ACC112 (cell line): ENCODE data around the gene BBS9.

Experiments used
- H2AFZ ChIP-seq: fragments of 200-600 bp; sonication (generic); one replicate; pipeline ENCODE4 v1.6.0; 2017; ENCODE audit warnings: antibody characterized with exemption, low read length; ENCODE audit not compliant: unreplicated experiment
- H3K27ac ChIP-seq: fragments of 200-600 bp; sonication (generic); 2 replicates; pipeline ENCODE4 v1.5.1; 2014; ENCODE audit warnings: low read depth, mild to moderate bottlenecking, antibody characterized with exemption, low read length, moderate library complexity
- H3K27me3 ChIP-seq: fragments of 200-600 bp; sonication (generic); 2 replicates; pipeline ENCODE4 v1.6.1; 2014; ENCODE audit warnings: mild to moderate bottlenecking, antibody characterized with exemption, low read length, moderate library complexity, mixed read lengths; ENCODE audit not compliant: insufficient read depth
- H3K36me3 ChIP-seq: fragments of 200-600 bp; sonication (generic); 2 replicates; pipeline ENCODE4 v1.6.1; 2016; ENCODE audit warnings: mild to moderate bottlenecking, antibody characterized with exemption, low read length, moderate library complexity, mixed read lengths; ENCODE audit not compliant: insufficient read depth
- H3K4me1 ChIP-seq: fragments of 200-600 bp; sonication (generic); one replicate; pipeline ENCODE4 v1.6.1; 2016; ENCODE audit warnings: low read length, mixed read lengths; ENCODE audit not compliant: insufficient read depth, unreplicated experiment, control insufficient read depth
- H3K4me3 ChIP-seq: fragments of 200-600 bp; sonication (generic); 2 replicates; pipeline ENCODE4 v1.5.1; 2014; ENCODE audit warnings: mild to moderate bottlenecking, low read depth, low read length
- H3K79me2 ChIP-seq: fragments of 200-600 bp; sonication (generic); one replicate; pipeline ENCODE4 v1.6.0; 2016; ENCODE audit warnings: low read length; ENCODE audit not compliant: control insufficient read depth, unreplicated experiment, insufficient read depth

BBS9 gene

DNA sequence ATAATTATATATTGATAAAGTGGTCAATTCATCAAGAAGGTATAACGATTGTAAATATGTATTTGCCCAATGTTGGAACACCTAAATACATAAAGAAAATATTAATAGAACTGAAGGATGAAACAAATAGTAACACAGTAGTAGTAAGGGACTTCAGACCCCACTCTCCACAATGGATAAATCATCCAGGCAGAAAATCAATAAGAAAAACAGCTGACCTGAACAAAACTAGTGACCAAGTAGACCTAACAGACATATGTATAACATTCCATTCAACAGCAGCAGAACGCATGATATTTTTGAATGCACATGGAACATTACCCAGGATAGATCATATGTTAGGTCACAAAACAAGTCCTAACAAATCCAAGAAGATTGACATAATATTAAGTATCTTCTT is 489.9 kb downstream of the BBS9 start:
- Histone ChIP-seq H3K79me2 (no peaks in the 10 kb centered on the region), H3K36me3 (no peaks in the 10 kb centered on the region), H3K4me3 (no peak overlapping the region), H3K27me3 (no peaks in the 10 kb centered on the region), H3K4me1 (no peaks in the 10 kb centered on the region), H2AFZ (no peak overlapping the region), H3K27ac (no peak overlapping the region)

DNA sequence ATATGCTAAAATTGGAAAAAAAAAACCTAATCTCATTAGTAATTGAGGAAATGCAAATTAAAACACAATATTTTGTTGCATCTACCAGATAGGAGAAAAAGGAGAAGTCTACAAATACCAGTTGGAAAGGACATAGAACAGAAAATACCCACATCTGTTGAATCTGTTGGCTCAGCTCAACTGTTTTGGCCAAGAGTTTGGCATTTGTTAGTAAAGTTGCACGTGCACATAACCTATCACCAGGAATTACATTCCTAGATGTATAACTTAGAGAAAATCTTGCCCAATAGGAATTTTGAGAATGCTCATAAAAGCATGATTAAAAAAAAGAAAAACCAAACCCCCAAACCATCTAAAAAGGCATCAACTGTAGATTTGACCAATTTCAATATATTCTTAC is 493.9 kb downstream of the BBS9 start:
- no peaks in the 10 kb centered on the region for H3K27me3 ChIP-seq
- no peak overlapping the region for H2AFZ ChIP-seq
- H3K27ac ChIP-seq = no peak overlapping the region
- H3K36me3 ChIP-seq = no peaks in the 10 kb centered on the region
- H3K4me3 ChIP-seq = no peak overlapping the region
- H3K4me1 ChIP-seq = no peaks in the 10 kb centered on the region
- no peaks in the 10 kb centered on the region for H3K79me2 ChIP-seq

DNA sequence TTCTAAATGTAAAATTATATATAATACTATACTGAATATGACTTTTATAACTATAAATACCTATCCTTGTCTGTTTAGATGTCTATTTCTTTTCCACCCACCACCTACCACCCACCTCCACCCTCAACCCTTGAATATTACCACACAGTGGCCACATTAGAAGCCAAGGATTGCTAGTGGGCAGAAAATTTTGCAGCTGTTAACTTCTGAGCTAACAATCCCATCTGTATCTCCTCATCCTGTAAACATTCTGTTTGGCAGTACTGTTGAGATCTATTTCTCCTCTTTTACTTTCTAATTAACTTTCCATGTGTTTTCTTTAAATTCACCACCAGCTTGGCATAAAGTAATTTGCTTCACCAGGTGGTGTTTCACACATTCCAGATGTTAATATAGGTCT is 494.9 kb downstream of the BBS9 start:
- Histone ChIP-seq H3K4me1 (no peaks in the 10 kb centered on the region), H3K79me2 (no peaks in the 10 kb centered on the region), H3K4me3 (no peak overlapping the region), H3K36me3 (no peaks in the 10 kb centered on the region), H3K27ac (no peak overlapping the region), H3K27me3 (no peaks in the 10 kb centered on the region), H2AFZ (no peak overlapping the region)

DNA sequence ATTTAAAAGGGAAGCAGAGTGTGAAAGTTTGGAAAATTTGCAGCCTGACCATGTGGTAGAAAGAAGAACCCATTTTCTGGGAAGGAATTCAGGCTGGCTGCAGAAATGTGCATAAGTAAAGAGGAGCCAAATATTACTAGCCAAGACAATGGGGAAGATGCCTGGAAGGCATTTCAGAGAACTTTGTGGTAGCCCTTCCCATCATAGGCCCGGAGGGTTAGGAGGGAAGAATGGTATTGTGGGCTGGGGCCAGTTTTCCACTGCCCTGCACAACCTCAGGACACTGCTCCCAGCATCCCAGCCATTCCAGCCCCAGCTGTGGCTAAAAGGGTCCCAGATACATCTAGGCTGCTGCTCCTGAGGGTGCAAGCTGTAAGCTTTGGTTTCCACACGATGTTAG is 497.5 kb downstream of the BBS9 start:
- H3K4me1 ChIP-seq = no peaks in the 10 kb centered on the region
- H3K27me3 ChIP-seq = no peaks in the 10 kb centered on the region
- H3K36me3 ChIP-seq = no peaks in the 10 kb centered on the region
- no peak overlapping the region for H3K4me3 ChIP-seq
- no peak overlapping the region for H2AFZ ChIP-seq
- no peak overlapping the region for H3K27ac ChIP-seq
- H3K79me2 ChIP-seq = no peaks in the 10 kb centered on the region

DNA sequence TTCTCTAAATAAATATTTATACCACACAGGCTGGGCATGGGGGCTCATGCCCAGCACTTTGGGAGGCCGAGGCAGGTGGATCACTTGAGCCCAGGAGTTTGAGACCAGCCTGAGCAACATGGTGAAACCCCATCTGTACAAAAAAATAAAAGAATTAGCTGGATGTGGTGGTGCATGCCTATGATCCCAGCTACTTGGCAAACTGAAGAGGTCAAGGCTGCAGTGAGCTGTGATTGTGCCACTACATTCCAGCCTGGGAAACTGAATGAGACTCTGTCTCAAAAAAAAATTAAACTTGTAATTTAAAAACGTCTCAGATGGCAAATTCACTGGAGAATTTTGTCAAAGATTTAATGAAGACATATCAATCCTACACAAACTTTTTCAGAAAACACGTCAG is 498.4 kb downstream of the BBS9 start:
- Histone ChIP-seq H3K36me3 (no peaks in the 10 kb centered on the region), H3K79me2 (no peaks in the 10 kb centered on the region), H3K4me3 (no peak overlapping the region), H3K4me1 (no peaks in the 10 kb centered on the region), H2AFZ (no peak overlapping the region), H3K27me3 (no peaks in the 10 kb centered on the region), H3K27ac (no peak overlapping the region)

DNA sequence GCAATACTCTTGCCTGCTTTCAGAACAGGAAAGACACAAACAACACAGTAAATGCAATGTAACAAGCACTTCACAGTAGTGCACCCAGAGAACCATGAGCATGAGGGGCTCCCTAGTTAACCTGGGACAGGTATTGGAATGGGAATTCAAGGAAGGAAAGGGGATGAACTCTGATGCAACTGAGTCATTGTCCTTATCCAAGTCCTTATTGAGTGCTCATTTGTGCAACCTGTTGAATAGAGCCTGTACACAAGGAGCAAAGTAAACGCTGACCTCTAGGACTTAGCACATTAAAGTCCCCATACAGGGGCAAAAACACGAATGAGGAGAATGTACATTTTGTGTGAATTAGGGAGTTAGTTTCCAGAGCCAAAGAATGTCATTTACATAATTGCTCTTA is 499.5 kb downstream of the BBS9 start:
- no peaks in the 10 kb centered on the region for H3K27me3 ChIP-seq
- H3K4me1 ChIP-seq = no peaks in the 10 kb centered on the region
- no peaks in the 10 kb centered on the region for H3K36me3 ChIP-seq
- no peak overlapping the region for H3K27ac ChIP-seq
- no peaks in the 10 kb centered on the region for H3K79me2 ChIP-seq
- no peak overlapping the region for H2AFZ ChIP-seq
- no peak overlapping the region for H3K4me3 ChIP-seq

DNA sequence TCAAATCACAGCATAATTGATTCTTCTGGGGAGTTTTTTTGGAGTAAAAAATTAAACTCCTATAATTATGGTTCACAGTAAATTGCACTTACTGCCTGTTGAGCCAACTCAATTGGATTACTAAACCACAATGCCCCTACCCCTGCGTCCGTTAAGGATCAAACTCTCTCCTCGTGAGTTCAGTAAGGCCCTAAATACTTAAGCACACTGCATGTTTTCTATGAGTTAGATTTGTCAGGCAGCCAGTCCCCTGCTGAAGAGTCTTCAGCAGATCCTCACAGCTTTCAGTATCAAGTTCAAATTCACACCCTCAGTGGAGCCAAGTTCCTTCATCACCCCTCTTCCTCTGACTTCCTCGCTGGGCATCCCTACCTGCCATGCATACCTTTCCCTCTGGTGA is 501.0 kb downstream of the BBS9 start:
- Histone ChIP-seq H2AFZ (no peak overlapping the region), H3K27ac (no peak overlapping the region), H3K36me3 (no peaks in the 10 kb centered on the region), H3K27me3 (no peaks in the 10 kb centered on the region), H3K4me3 (no peak overlapping the region), H3K4me1 (no peaks in the 10 kb centered on the region), H3K79me2 (no peaks in the 10 kb centered on the region)

DNA sequence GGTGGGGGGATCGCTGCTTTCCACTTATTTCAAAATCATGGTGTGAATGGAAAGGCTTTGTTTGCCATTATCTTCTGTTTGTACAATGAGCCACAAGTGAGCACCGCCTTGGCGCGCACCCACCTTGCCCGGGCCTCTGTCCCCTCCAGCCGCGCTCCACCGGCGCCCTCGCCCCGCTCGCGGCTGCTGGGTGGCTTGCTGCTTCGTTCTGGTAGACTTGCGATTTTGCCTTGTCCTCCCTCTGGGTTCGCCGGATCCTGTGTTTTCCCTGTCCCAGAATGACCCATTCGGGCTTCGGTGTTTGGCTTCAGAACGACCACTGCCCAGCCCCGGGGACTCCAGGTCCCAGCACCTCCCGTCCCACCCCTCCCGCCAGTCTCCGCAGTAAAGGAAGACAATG is 503.0 kb downstream of the BBS9 start:
- Histone ChIP-seq H3K36me3 (no peaks in the 10 kb centered on the region), H3K27me3 (no peaks in the 10 kb centered on the region), H3K79me2 (no peaks in the 10 kb centered on the region), H3K4me1 (no peaks in the 10 kb centered on the region), H2AFZ (no peak overlapping the region), H3K4me3 (no peak overlapping the region), H3K27ac (no peak overlapping the region)

DNA sequence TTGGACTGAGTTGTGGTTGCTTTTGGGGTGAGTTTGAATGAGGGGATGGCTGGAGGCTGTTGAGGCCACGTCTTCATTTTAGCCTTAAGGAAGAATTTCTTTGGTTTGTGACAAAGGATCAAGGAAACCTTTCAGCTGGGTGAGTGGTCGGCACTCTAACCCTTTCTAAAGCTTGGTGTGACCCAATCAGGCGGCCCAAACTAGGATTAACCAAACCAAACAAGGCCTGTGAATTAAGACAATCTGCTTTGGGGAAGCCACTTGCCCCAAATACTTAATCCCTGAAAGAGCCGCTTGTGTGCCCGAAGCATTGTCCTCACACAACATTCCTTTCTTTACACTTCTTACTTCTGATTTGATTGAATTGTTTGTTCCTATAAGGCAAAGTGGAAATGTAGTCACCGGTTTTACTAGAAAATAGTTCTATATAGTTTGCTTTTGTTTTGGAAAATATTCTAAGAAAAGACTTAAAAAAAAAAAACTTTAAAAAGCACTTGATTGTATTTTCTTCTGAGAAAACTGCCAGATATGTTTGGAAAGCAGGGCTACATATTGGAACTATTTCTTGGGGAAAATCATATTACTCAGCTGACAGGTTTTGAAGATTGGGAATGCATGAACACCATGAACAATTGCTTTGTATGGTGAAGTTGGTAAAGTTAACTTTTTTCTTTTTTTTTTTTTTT is 503.6 kb downstream of the BBS9 start:
- no peak overlapping the region for H3K4me3 ChIP-seq
- no peaks in the 10 kb centered on the region for H3K27me3 ChIP-seq
- H3K27ac ChIP-seq = no peak overlapping the region
- H3K36me3 ChIP-seq = no peaks in the 10 kb centered on the region
- no peak overlapping the region for H2AFZ ChIP-seq
- H3K4me1 ChIP-seq = no peaks in the 10 kb centered on the region
- H3K79me2 ChIP-seq = no peaks in the 10 kb centered on the region

DNA sequence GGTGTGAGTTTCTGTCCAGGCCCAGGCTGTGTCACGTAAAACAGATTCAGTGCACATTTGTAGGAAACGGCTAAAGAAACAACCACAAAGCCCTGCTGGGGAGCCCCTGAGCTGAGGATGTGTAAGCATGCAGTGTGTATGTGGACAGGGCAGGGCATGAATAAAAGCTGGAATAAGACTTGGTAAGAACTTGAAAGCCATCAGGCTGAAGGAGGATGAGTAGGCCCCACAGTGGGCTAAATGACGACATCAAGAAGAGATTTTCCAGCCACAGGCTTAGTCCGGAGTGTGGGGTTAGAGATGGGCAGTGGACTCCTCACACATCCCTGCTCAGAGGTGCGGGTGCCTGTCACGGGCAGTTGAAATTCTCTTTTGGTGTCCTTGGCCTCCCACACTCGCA is 505.2 kb downstream of the BBS9 start:
- Histone ChIP-seq H3K79me2 (no peaks in the 10 kb centered on the region), H3K36me3 (no peaks in the 10 kb centered on the region), H3K27me3 (no peaks in the 10 kb centered on the region), H2AFZ (no peak overlapping the region), H3K27ac (no peak overlapping the region), H3K4me1 (no peaks in the 10 kb centered on the region), H3K4me3 (no peak overlapping the region)

DNA sequence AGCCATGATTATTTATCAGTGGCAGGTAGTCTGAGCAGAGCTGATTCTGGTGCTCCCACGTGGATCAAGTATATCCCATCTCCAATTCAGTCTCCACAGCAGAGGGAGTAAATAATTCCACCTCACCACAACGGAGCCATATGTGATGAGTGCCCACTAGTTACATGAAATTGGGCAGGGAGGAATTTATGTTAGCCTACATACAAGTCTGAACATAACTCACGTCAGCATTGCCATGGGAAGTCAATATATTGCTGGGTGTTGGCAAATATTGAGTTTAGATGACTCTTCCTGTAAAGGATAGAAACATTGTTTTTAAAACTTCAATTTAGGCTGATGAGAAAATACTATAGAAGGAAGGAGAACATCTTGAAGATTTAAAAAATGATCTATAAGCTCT is 507.0 kb downstream of the BBS9 start:
- Histone ChIP-seq H3K4me1 (no peaks in the 10 kb centered on the region), H3K4me3 (no peak overlapping the region), H2AFZ (no peak overlapping the region), H3K27me3 (no peaks in the 10 kb centered on the region), H3K79me2 (no peaks in the 10 kb centered on the region), H3K27ac (no peak overlapping the region), H3K36me3 (no peaks in the 10 kb centered on the region)
